ENCODE results near the gene PPP3CA. TPM values are rescaled to one million over a fixed set of nuclear protein-coding genes. Genes with fewer than 3 reads are reported as not detected.

PPP3CA gene
- total RNA-seq, 4 donors from 2014 or later = 32.7 to 45.1 (median 44.0) TPM

DNA sequence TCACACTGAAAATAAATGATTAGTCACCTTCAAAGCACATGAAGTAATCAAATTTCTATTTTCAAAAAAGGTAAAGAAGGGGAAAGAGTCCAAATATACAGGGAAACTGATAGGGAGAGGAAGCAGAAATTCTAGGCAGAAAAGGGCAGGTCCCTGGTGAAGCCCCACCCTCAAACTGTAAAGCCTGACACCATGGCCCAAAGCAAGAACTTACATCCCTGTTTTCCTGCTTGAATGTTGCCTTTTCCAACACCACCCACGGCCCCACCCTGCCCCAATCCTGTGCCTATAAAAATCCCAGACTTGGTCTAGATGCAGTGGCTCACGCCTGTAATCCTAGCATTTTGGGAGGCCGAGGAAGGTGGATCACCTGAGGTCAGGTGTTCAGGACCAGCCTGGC lies 361.8 kb downstream of the PPP3CA start:
- DNase-seq (ENCODE audit: low spot score in 2 of 2) = no peak
- H3K9me3 ChIP-seq = peaks cover 0 to 6% (median 0%) of the 10 kb centered on the region in 4 donors
- H3K4me1 ChIP-seq = no peaks in the 10 kb centered on the region
- H3K4me3 ChIP-seq = no peak overlapping the region
- no peak overlapping the region for H3K27ac ChIP-seq
- TF ChIP-seq EP300 (IDR thresholded peaks at IDR 0.05) = no peak
- TF ChIP-seq, protein P1, sequence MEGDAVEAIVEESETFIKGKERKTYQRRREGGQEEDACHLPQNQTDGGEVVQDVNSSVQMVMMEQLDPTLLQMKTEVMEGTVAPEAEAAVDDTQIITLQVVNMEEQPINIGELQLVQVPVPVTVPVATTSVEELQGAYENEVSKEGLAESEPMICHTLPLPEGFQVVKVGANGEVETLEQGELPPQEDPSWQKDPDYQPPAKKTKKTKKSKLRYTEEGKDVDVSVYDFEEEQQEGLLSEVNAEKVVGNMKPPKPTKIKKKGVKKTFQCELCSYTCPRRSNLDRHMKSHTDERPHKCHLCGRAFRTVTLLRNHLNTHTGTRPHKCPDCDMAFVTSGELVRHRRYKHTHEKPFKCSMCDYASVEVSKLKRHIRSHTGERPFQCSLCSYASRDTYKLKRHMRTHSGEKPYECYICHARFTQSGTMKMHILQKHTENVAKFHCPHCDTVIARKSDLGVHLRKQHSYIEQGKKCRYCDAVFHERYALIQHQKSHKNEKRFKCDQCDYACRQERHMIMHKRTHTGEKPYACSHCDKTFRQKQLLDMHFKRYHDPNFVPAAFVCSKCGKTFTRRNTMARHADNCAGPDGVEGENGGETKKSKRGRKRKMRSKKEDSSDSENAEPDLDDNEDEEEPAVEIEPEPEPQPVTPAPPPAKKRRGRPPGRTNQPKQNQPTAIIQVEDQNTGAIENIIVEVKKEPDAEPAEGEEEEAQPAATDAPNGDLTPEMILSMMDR (IDR thresholded peaks at IDR 0.05) = no peak
- no peak for TF ChIP-seq POLR2A (IDR thresholded peaks at IDR 0.05)
- H3K27me3 ChIP-seq = no peaks in the 10 kb centered on the region
- no peaks in the 10 kb centered on the region for H3K36me3 ChIP-seq
- 89 to 100% methylated on average over 3 of the region's 3 CpGs for WGBS, 2 donors

DNA sequence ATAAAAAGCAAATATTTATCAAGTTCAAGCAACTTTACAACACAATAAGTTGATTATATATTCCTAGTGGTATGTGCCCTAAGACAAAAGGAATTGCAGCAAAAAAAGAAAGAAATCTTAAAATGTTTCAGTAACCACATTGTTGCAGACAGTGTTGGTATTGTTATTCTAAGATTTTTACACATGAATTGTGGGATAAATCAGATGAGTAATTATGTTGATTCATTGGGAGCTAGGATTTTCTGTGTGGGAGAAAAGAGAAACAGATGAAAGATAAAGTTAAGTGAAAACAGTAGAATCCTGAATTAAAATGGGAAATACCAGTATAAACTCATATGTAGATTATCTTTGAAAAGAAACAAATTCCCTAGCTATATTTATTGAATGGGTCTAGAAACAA lies 362.4 kb downstream of the PPP3CA start:
- H3K4me3 ChIP-seq = no peak overlapping the region
- no peaks in the 10 kb centered on the region for H3K36me3 ChIP-seq
- H3K9me3 ChIP-seq = peaks cover 0 to 6% (median 0%) of the 10 kb centered on the region in 4 donors
- TF ChIP-seq POLR2A (IDR thresholded peaks at IDR 0.05) (no peak), EP300 (IDR thresholded peaks at IDR 0.05) (no peak)
- TF ChIP-seq, protein P1 (IDR thresholded peaks at IDR 0.05) = no peak
- no peak overlapping the region for H3K27ac ChIP-seq
- DNase-seq (ENCODE audit: low spot score in 2 of 2) = no peak
- no peaks in the 10 kb centered on the region for H3K4me1 ChIP-seq
- no peaks in the 10 kb centered on the region for H3K27me3 ChIP-seq

DNA sequence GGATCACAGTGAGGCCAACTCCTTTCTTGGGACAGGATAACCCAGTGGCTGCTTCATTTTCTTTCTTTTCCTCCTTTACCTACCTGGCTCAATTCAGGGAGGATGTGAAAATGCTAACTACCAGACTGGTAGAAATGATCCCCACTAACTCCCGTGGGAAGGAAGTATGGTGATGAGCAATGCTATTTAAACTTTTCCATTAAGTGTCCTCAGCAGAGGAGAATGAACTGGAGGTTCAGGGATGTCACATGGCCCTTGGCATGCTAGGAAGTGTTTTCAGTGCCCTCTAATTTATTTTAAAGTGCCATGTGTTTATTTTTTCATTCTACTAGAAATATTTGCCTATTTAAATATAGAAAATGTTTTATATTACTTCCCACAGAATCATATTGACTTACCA lies 363.9 kb downstream of the PPP3CA start:
- Histone ChIP-seq H3K27me3 (no peaks in the 10 kb centered on the region), H3K4me1 (no peaks in the 10 kb centered on the region), H3K36me3 (no peaks in the 10 kb centered on the region), H3K9me3 (peaks cover 0 to 6% (median 0%) of the 10 kb centered on the region in 4 donors), H3K27ac (no peak overlapping the region), H3K4me3 (no peak overlapping the region)
- TF ChIP-seq, protein P1 (IDR thresholded peaks at IDR 0.05) = no peak
- no peak for TF ChIP-seq EP300 (IDR thresholded peaks at IDR 0.05)
- no peak for TF ChIP-seq POLR2A (IDR thresholded peaks at IDR 0.05)
- DNase-seq (ENCODE audit: low spot score in 2 of 2) = no peak
- 71 to 72% methylated on average over 1 of the region's 1 CpG for WGBS, 2 donors

DNA sequence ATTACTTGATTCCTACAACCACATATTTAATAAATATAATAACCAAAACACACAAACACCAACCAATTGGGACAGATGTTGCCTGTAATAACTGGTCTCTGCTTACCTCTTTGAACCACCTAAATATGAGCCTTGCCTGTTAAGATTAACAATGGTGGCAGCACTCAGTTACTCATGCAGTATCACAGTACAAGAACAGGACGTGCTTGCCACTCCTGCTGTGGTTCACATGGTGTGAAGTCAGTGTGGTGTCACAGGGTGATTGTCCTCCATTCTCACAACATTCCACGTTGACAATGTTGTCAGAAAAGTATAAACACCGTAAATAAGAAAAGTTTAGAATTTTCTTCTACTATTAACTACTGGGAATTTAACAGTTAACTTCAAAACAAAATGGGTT lies 365.0 kb downstream of the PPP3CA start:
- Histone ChIP-seq H3K27ac (peak overlapping the region in 1 of 4 donors; percentile 43), H3K36me3 (no peaks in the 10 kb centered on the region), H3K27me3 (no peaks in the 10 kb centered on the region), H3K4me1 (peaks cover 0 to 2% (median 0%) of the 10 kb centered on the region in 4 donors), H3K4me3 (no peak overlapping the region), H3K9me3 (peaks cover 0 to 6% (median 0%) of the 10 kb centered on the region in 4 donors)
- no peak for TF ChIP-seq POLR2A (IDR thresholded peaks at IDR 0.05)
- no peak for DNase-seq (ENCODE audit: low spot score in 2 of 2)
- 69 to 84% methylated on average over 3 of the region's 3 CpGs for WGBS, 2 donors

DNA sequence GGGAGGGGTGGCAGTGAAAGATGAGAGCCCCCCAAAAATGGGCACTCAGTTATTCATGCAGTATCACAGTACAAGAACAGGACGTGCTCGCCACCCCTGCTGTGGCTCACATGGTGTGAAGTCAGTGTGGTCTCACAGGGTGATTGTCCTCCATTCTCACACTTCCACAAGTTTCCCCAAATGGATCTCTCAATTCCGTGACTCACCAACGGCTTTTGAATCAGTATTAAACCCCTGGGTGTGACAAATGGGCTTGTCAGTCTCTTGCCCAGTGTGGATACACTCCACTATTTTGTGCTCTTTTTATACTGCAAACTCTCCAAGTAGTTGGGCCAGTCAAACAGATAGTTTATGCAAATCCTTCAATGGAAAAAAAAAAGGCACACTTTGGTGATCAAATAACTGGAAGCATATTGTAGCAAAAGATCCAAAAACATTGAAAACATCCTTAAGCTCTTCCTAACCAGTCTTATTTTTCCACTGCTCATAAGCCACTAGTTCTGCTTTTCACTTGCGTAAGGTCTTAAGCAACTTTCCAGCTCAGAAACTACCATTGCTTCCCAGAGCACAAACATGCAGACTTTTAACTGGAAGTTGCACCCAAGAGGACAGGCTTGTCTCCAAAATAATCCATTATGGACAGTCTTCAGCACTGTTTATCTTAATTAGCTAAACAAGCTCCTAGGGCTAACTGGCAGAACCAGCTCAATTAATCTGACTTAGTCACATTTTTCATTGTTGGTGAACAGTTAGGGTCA lies 365.7 kb downstream of the PPP3CA start:
- WGBS, 2 donors = 58 to 79% methylated on average over 5 of the region's 5 CpGs
- peaks cover 0 to 6% (median 0%) of the 10 kb centered on the region in 4 donors for H3K9me3 ChIP-seq
- H3K4me1 ChIP-seq = peaks cover 0 to 9% (median 0%) of the 10 kb centered on the region in 4 donors
- H3K4me3 ChIP-seq = no peak overlapping the region
- H3K27ac ChIP-seq = peak overlapping the region in 2 of 4 donors; percentile 43 to 56
- no peaks in the 10 kb centered on the region for H3K27me3 ChIP-seq
- DNase-seq (ENCODE audit: low spot score in 2 of 2) = peak in 1 of 2 donors; percentile 45
- TF ChIP-seq EP300 (IDR thresholded peaks at IDR 0.05) (peak in 1 of 2 donors; percentile 76), POLR2A (IDR thresholded peaks at IDR 0.05) (no peak)
- TF ChIP-seq, protein P1 (IDR thresholded peaks at IDR 0.05) = no peak
- H3K36me3 ChIP-seq = no peaks in the 10 kb centered on the region

All from tibial nerve (tissue), 4 donors.